Measurements from ENCODE around the gene GOSR2.

DNA sequence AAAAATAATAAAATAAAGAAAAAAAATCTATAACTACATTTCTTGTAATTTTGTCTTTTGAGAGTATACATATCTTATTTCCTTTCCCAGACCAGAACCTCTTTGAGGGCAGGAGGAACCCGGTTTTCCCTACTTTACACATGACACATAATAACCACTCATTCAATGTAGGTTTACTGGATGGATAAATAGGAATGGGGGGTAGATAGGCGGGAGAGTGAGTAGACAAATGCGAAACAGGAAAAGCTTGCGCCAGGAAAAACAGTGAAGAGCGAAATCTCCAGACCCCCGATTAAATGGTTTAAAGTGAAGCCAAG lies 515 bp upstream of the GOSR2 start:
- no peak for TF ChIP-seq EZH2 (IDR thresholded peaks at IDR 0.05; ENCODE audit: borderline replicate concordance, low read depth, low read length, severe bottlenecking)
- TF ChIP-seq, protein P1, sequence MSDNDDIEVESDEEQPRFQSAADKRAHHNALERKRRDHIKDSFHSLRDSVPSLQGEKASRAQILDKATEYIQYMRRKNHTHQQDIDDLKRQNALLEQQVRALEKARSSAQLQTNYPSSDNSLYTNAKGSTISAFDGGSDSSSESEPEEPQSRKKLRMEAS (IDR thresholded peaks at IDR 0.05; ENCODE audit: insufficient read depth, insufficient read length) = no peak
- TF ChIP-seq, protein P2, sequence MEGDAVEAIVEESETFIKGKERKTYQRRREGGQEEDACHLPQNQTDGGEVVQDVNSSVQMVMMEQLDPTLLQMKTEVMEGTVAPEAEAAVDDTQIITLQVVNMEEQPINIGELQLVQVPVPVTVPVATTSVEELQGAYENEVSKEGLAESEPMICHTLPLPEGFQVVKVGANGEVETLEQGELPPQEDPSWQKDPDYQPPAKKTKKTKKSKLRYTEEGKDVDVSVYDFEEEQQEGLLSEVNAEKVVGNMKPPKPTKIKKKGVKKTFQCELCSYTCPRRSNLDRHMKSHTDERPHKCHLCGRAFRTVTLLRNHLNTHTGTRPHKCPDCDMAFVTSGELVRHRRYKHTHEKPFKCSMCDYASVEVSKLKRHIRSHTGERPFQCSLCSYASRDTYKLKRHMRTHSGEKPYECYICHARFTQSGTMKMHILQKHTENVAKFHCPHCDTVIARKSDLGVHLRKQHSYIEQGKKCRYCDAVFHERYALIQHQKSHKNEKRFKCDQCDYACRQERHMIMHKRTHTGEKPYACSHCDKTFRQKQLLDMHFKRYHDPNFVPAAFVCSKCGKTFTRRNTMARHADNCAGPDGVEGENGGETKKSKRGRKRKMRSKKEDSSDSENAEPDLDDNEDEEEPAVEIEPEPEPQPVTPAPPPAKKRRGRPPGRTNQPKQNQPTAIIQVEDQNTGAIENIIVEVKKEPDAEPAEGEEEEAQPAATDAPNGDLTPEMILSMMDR (IDR thresholded peaks at IDR 0.05; ENCODE audit: extremely low read depth in 1 of 2, insufficient read depth in 1 of 2, low read depth in 1 of 2, low read length in 2 of 2) = no peak
- no peak for TF ChIP-seq POLR2AphosphoS5 (IDR thresholded peaks at IDR 0.05; ENCODE audit: insufficient read depth, low read depth, low read length)
- no peak for TF ChIP-seq POLR2A (IDR thresholded peaks at IDR 0.05; ENCODE audit: low read depth, low read length)
- TF ChIP-seq FOS (IDR thresholded peaks at IDR 0.05; ENCODE audit: borderline replicate concordance, insufficient read depth, low read length) = no peak
